ENCODE results near the gene SPINK4. TPM values are rescaled to one million over a fixed set of nuclear protein-coding genes. Genes with fewer than 3 reads are reported as not detected.

Gene SPINK4
- total RNA-seq, 6 experiments from 2014 or later: not detected

DNA sequence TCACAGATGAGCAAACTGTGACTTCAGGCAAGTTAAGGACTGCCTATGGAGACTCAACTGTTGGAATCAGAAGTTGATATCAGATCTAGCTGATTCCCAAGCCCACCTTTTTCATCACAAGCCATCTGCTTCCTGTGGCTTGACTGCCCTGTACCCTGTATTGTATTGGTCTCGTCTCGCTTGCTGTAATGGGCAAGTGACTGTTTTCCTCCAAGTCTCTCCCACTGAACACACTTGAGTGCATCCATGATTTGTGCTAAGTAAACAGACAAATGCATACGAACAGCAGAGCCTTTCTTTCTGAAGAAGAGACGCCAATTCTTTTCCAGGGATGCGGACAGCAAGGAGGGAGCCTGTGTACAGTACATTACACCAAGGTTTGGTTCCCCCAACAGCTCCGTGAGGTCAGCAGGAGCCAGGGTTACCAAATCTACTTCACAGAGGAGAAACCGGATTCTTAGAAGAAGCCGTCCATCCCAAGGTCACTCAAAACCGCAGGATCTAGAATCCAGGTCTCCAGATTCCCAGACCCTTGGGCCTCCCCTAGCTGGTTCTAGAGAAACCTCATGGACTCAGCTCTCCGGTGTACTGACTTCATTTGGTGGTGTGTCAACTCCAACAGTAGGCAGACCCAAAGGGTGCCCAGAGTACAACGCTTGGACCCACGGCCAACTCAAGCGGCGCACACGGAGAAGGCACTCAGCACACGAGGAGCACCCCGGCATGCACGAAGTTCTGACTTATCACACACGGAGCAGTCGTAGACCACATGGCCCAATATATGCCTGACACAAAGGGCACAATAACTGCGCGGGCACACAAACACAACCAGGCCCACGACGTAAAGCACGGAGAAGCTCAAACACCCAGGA, 23.4 kb downstream of the SPINK4 start:
- TF ChIP-seq CTCF (IDR thresholded peaks at IDR 0.05): no peak
- Mint-ChIP-seq H3K36me3 (ENCODE audit: low read depth) (peaks cover 33% of the 10 kb centered on the region), H3K27ac (peak overlapping the region; percentile 88), H3K4me1 (ENCODE audit: low read depth) (peaks cover 24% of the 10 kb centered on the region), H3K9me3 (no peaks in the 10 kb centered on the region), H3K27me3 (ENCODE audit: insufficient read depth) (no peaks in the 10 kb centered on the region; the same call in none of the 2 replicates), H3K4me3 (peak overlapping the region; percentile 99)
- DNase-seq: peak; percentile 17

- peaks cover 33% of the 10 kb centered on the region for H3K36me3 Mint-ChIP-seq (ENCODE audit: low read depth)
- DNase-seq: no peak
Observed at GRCh38 chr9:33264003-33264472, 24.1 kb downstream of the SPINK4 start.

GRCh38 chr9:33264473-33265177, 24.7 kb downstream of the SPINK4 start, which contains the start of the genes BAG1 and CHMP5:
Gene BAG1, minus strand, starts transcription at chr9:33264708.
Gene CHMP5, plus strand, starts transcription at chr9:33265049. Its CDS starts 30 bp downstream, at chr9:33265079.
- TF ChIP-seq CTCF (IDR thresholded peaks at IDR 0.05): peak; percentile 64; the same call in 1 of the 2 replicates

More at GRCh38 chr9:33264003-33264472, 24.1 kb downstream of the SPINK4 start:
- TF ChIP-seq CTCF (IDR thresholded peaks at IDR 0.05): no peak
- Mint-ChIP-seq H3K27me3 (ENCODE audit: insufficient read depth) (no peaks in the 10 kb centered on the region; the same call in none of the 2 replicates), H3K4me1 (ENCODE audit: low read depth) (peaks cover 24% of the 10 kb centered on the region), H3K9me3 (no peaks in the 10 kb centered on the region), H3K4me3 (peak overlapping the region; percentile 99), H3K27ac (peak overlapping the region; percentile 88)

DNA sequence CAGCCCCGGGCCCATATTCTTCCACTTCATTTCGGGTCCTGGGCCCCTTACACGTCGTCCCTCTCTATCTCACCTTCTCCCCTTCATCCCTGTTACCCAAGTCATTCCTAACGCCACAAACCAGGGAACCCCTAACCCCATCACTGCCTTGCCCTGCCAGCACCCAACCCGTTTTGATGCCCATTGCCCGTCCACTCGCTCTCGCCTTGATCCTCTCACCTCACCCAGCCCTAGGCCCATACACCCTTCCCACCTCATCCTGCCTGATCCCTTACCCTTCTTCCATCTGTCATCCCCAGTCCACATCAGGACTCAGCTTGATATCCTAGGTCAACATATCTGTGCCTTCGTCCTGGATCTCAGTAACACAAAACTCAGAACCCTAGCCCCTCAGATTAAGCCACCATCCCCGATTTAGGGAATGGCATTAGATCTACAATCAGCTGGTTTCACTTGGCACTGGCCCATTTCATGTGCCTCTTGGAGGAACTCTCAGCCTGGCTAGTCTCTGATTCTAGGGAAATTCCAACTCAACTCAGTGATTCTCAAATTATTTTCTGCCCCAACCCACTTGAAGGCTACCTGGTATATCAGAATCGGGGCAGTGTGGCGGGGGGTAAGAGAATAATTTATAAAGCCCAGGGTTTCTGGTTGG, 25.4 kb downstream of the SPINK4 start:
- DNase-seq: no peak
- peak overlapping the region; percentile 99 for H3K4me3 Mint-ChIP-seq
- peaks cover 31% of the 10 kb centered on the region for H3K36me3 Mint-ChIP-seq (ENCODE audit: low read depth)
- peaks cover 24% of the 10 kb centered on the region for H3K4me1 Mint-ChIP-seq (ENCODE audit: low read depth)
- TF ChIP-seq CTCF (IDR thresholded peaks at IDR 0.05): no peak
- peak overlapping the region; percentile 89 for H3K27ac Mint-ChIP-seq
- no peaks in the 10 kb centered on the region; the same call in none of the 2 replicates for H3K27me3 Mint-ChIP-seq (ENCODE audit: insufficient read depth)
- no peaks in the 10 kb centered on the region for H3K9me3 Mint-ChIP-seq

More at GRCh38 chr9:33264473-33265177, 24.7 kb downstream of the SPINK4 start, which contains the start of the genes BAG1 and CHMP5:
- Mint-ChIP-seq H3K9me3 (no peaks in the 10 kb centered on the region), H3K27me3 (ENCODE audit: insufficient read depth) (no peaks in the 10 kb centered on the region; the same call in none of the 2 replicates), H3K4me1 (ENCODE audit: low read depth) (peaks cover 24% of the 10 kb centered on the region), H3K27ac (peak within 1 kb of the TSS; percentile 89), H3K4me3 (peak within 1 kb of the TSS; percentile 99), H3K36me3 (ENCODE audit: low read depth) (peaks cover 33% of the 10 kb centered on the region)
- DNase-seq: peak; percentile 99

Data from HFFc6 (cell line).